ENCODE results near the gene RDH14.

- TF ChIP-seq FOS (IDR thresholded peaks at IDR 0.05; ENCODE audit: borderline replicate concordance, extremely low read depth, insufficient read length): no peak
- TF ChIP-seq REST (IDR thresholded peaks at IDR 0.05; ENCODE audit: low read depth, low read length): no peak
- TF ChIP-seq ZSCAN29 (IDR thresholded peaks at IDR 0.05): no peak
- TF ChIP-seq GATAD2B (conservative IDR thresholded peaks at IDR 0.05; ENCODE audit: low read depth): no peak
- no peak for TF ChIP-seq CTCF (IDR thresholded peaks at IDR 0.05 in 2 of 3, conservative IDR thresholded peaks at IDR 0.05 in 1 of 3; ENCODE audit: control insufficient read depth in 2 of 3, extremely low read depth in 1 of 3, insufficient read depth in 1 of 3, low read depth in 3 of 3, low read length in 3 of 3)
- TF ChIP-seq HDAC2 (IDR thresholded peaks at IDR 0.05): no peak
- no peak for TF ChIP-seq NFYB (IDR thresholded peaks at IDR 0.05; ENCODE audit: insufficient read depth, low read depth, low read length)
- no peak for TF ChIP-seq CBX3 (IDR thresholded peaks at IDR 0.05; ENCODE audit: borderline replicate concordance, low read depth)
- no peak for TF ChIP-seq POLR2AphosphoS5 (IDR thresholded peaks at IDR 0.05; ENCODE audit: low read length)
Observed at GRCh38 chr2:18522484-18523146, 37.8 kb downstream of the RDH14 start.
